Naive B cell (primary cell): ENCODE data around the gene TBC1D4. TPM values are rescaled to one million over a fixed set of nuclear protein-coding genes. Genes with fewer than 3 reads are reported as not detected.

ENCODE experiments used
- ATAC-seq, 2 donors: fragments of 150-1000 bp; cut with Tn5 transposase; 2 replicates each; pipeline ENCODE4 v1.10.0; 2021; ENCODE audit warnings: low read depth in 2 of 2, mild to moderate bottlenecking in 2 of 2, moderate library complexity in 2 of 2
- DNase-seq: peaks from one replicate; pipeline ENCODE4 v3.0.0; 2022
- H3K27ac Mint-ChIP-seq, 6 donors: one replicate each; pipeline ENCODE4 v1.8.0; 2020 to 2022; ENCODE audit warnings: mild to moderate bottlenecking in 6 of 6, mixed read lengths in 6 of 6, moderate library complexity in 5 of 6, inconsistent platforms in 2 of 6
- H3K27me3 Mint-ChIP-seq, 3 donors: one replicate each; pipeline ENCODE4 v1.8.0; 2021 to 2022; ENCODE audit warnings: mixed read lengths in 3 of 3, mild to moderate bottlenecking in 1 of 3
- H3K36me3 Mint-ChIP-seq, 2 donors: one replicate each; pipeline ENCODE4 v1.8.0; 2020 to 2022; ENCODE audit warnings: mixed read lengths in 2 of 2, inconsistent platforms in 1 of 2, mild to moderate bottlenecking in 1 of 2
- H3K4me1 Mint-ChIP-seq, 3 donors: one replicate each; pipeline ENCODE4 v1.8.0; 2020 to 2022; ENCODE audit warnings: mixed read lengths in 3 of 3, inconsistent platforms in 1 of 3, mild to moderate bottlenecking in 1 of 3, moderate library complexity in 1 of 3
- H3K4me3 Mint-ChIP-seq, 8 donors: one replicate each; pipeline ENCODE4 v1.8.0; 2020 to 2022; ENCODE audit warnings: mild to moderate bottlenecking in 8 of 8, mixed read lengths in 8 of 8, moderate library complexity in 8 of 8, inconsistent platforms in 2 of 8
- H3K9me3 Mint-ChIP-seq, 7 donors: one replicate each; pipeline ENCODE4 v1.8.0; 2020 to 2022; ENCODE audit warnings: mixed read lengths in 7 of 7, mild to moderate bottlenecking in 5 of 7, inconsistent platforms in 2 of 7, moderate library complexity in 1 of 7
- polyA plus RNA-seq, 6 donors: library from polyadenylated mRNA; unstranded; fragments of 300-500 nt; fragmentation: Illumina TruSeq; gene quantifications; one replicate each; pipeline ENCODE4 v1.2.3, GENCODE V29; 2021; ENCODE audit warnings: low read depth in 6 of 6

TBC1D4 gene
- polyA plus RNA-seq, 6 donors from 2014 or later: 0.10 to 1.4 (median 0.30) TPM

DNA sequence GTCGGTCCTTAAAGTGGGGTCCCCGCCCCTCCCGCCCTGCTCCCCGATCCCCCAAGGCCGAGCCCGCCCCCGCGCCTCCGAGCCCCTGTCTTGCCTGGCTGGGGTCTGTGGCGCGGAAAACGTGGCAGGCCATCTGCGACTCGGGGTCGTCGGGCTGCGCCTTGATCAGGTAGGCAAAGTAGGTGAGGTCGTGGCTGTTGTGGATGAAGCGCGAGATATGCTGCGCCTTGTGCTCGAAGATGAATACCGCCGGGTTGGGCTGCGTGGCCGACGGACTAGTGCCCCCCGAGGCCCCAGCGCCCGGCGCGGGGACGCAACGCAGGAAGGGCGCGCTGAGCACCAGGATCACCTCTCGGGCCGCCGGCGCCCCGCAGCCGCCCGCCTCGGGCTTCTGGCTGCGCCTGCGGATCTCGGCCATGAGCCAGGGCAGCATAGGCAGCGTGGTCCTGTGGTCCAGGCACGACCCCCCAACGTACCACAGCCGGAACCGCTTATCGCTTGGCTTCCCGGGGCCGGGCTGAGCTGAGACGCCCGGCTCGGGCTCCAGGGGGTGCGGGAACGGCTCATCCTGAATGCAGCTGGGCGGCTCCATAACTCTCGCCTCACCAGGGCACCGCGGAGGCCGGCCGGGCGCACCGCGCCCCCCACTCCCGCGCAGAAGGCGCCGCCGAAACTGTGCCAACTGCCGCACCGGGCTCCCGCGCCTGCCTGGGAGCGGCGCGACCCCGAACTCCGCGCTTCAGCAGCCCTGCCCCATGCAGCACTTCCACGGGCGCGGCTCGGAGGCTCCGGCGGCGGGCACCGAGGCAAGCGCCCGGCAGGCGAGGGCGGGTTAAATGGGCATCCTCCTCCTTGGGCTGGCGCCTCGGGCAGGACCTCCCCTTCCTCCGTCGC is 546 bp downstream of the TBC1D4 start:
- Mint-ChIP-seq H3K9me3 (peaks cover 0 to 2% (median 0%) of the 10 kb centered on the region in 7 donors), H3K36me3 (peaks cover 0 to 8% of the 10 kb centered on the region in 2 donors), H3K4me1 (peaks cover 14 to 17% (median 15%) of the 10 kb centered on the region in 3 donors), H3K4me3 (peak overlapping the region; percentile 80 to 99 (median 88)), H3K27me3 (peaks cover 38 to 53% (median 40%) of the 10 kb centered on the region in 3 donors), H3K27ac (peak overlapping the region in 1 of 6 donors; percentile 61)
- peak; percentile 27 for DNase-seq
- peak; percentile 28 to 37 for ATAC-seq

DNA sequence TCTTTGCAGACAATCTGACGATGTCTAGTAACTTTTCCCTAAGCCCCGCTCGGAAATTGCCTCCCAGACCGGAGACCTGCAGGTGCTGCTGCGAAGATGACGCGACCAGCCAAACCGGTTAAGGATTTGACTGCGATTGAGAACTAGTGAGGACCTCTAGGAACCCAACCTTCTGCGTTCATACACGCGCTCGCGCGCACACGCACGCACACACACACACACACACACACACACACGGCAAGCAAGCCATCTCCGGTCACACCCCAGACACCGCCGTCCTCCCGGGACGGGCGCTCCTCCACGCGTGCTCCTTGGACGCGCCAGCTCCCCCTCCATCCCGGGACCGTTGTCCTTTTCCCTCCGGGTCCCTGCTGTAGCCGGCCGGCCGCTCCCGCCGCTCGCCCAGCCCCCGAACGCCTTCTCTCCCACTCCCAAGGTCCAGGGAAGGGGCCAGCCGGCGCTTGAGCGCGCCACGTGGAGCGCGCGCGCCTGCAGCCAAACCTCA is 1.2 kb downstream of the TBC1D4 start:
- H3K27me3 Mint-ChIP-seq: peaks cover 33 to 47% (median 40%) of the 10 kb centered on the region in 3 donors
- peak overlapping the region in 2 of 6 donors; percentile 46 to 61 for H3K27ac Mint-ChIP-seq
- H3K4me3 Mint-ChIP-seq: peak overlapping the region; percentile 53 to 99 (median 86)
- H3K9me3 Mint-ChIP-seq: peaks cover 0 to 2% (median 0%) of the 10 kb centered on the region in 7 donors
- peak; percentile 14 for DNase-seq
- ATAC-seq: peak; percentile 27
- H3K36me3 Mint-ChIP-seq: peaks cover 0 to 8% of the 10 kb centered on the region in 2 donors
- H3K4me1 Mint-ChIP-seq: peaks cover 14 to 17% (median 15%) of the 10 kb centered on the region in 3 donors

GRCh38 chr13:75479102-75479740 is 2.7 kb downstream of the TBC1D4 start:
- Mint-ChIP-seq H3K27ac (no peak overlapping the region), H3K36me3 (peaks cover 0 to 8% of the 10 kb centered on the region in 2 donors), H3K4me1 (peaks cover 14 to 17% (median 15%) of the 10 kb centered on the region in 3 donors), H3K4me3 (peak overlapping the region in 2 of 8 donors; percentile 3 to 18), H3K27me3 (peaks cover 23 to 36% (median 34%) of the 10 kb centered on the region in 3 donors), H3K9me3 (peaks cover 0 to 2% (median 0%) of the 10 kb centered on the region in 7 donors)
- no peak for ATAC-seq
- no peak for DNase-seq

- Mint-ChIP-seq H3K27ac (peak overlapping the region in 1 of 6 donors; percentile 2), H3K4me3 (peak overlapping the region in 1 of 8 donors; percentile 18), H3K4me1 (peaks cover 14 to 17% (median 15%) of the 10 kb centered on the region in 3 donors), H3K36me3 (peaks cover 0 to 8% of the 10 kb centered on the region in 2 donors), H3K27me3 (peaks cover 18 to 36% (median 34%) of the 10 kb centered on the region in 3 donors), H3K9me3 (no peaks in the 10 kb centered on the region)
- DNase-seq (no peak), ATAC-seq (no peak)
These were observed 3.3 kb downstream of the TBC1D4 start for GRCh38 chr13:75478659-75479058.

GRCh38 chr13:75474956-75475355 is 7.0 kb downstream of the TBC1D4 start:
- H3K9me3 Mint-ChIP-seq: no peaks in the 10 kb centered on the region
- no peak overlapping the region for H3K27ac Mint-ChIP-seq
- DNase-seq: no peak
- peaks cover 0 to 5% of the 10 kb centered on the region in 2 donors for H3K36me3 Mint-ChIP-seq
- H3K27me3 Mint-ChIP-seq: peaks cover 0 to 19% (median 17%) of the 10 kb centered on the region in 3 donors
- peaks cover 0 to 2% (median 0%) of the 10 kb centered on the region in 3 donors for H3K4me1 Mint-ChIP-seq
- no peak overlapping the region for H3K4me3 Mint-ChIP-seq
- ATAC-seq: no peak

DNA sequence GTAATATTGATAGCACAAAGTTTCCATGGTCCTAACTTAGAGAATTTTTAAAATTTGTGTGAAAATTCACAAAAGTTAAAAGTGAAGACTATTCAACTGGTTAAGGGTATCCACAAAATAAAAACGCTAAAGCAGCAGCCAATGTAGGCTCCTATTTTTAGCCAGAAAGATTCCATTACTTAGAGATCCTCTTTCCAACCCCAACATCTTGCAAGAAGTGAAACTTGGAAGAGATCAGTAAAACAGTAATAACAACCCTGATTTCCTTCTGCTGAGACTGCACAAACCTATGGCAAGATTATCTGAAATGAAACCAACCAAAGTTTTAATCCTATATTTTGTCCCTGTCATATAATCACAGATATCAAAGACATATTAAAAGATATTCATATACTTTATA is 8.5 kb downstream of the TBC1D4 start:
- ATAC-seq: no peak

DNA sequence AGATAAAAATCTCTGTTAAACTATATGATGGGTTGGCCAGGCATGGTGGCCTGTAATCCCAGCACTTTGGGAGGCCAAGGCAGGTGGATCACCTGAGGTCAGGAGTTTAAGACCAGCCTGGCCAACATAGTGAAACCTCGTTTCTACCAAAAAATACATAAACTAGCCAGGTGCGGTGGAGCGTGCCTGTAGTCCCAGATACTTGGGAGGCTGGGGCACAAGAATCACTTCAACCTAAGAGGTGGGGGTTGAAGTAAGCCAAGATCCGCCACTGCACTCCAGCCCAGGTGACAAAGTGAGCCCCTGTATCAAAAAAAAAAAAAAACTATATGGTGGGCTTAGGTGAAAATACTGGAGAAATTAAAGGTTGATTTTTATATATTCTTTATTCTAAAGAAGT is 11.3 kb downstream of the TBC1D4 start:
- Mint-ChIP-seq H3K27me3 (no peaks in the 10 kb centered on the region), H3K27ac (no peak overlapping the region), H3K9me3 (no peaks in the 10 kb centered on the region), H3K36me3 (peaks cover 0 to 5% of the 10 kb centered on the region in 2 donors), H3K4me1 (no peaks in the 10 kb centered on the region), H3K4me3 (no peak overlapping the region)
- DNase-seq (no peak), ATAC-seq (no peak)

More for the DNA sequence above, 8.5 kb downstream of the TBC1D4 start:
- no peak for DNase-seq
- no peaks in the 10 kb centered on the region for H3K9me3 Mint-ChIP-seq
- H3K36me3 Mint-ChIP-seq: peaks cover 0 to 5% of the 10 kb centered on the region in 2 donors
- H3K27me3 Mint-ChIP-seq: peaks cover 0 to 9% (median 7%) of the 10 kb centered on the region in 3 donors
- H3K4me3 Mint-ChIP-seq: no peak overlapping the region
- no peaks in the 10 kb centered on the region for H3K4me1 Mint-ChIP-seq
- no peak overlapping the region for H3K27ac Mint-ChIP-seq

DNA sequence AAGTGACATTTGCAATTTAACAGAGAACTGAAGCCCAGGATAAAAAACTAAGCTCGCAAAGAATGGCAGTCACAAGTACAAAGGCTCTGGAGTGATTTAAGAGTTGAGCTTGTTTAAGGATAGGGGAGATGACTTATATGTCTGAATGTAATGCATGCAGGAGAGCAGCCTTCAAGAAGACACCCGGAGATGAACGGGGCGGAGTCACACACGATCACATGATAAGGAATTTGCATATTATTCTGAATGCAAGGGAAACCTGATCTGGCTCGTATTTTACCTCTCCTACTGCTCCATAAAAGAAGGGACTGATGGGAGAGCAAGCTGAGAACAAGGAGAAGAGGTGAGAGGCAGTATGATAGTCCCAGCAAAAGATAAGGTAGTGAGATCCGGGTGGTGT is 12.9 kb downstream of the TBC1D4 start:
- Mint-ChIP-seq H3K27ac (no peak overlapping the region), H3K9me3 (peaks cover 0 to 4% (median 0%) of the 10 kb centered on the region in 7 donors), H3K4me1 (no peaks in the 10 kb centered on the region), H3K27me3 (no peaks in the 10 kb centered on the region), H3K36me3 (peaks cover 0 to 5% of the 10 kb centered on the region in 2 donors), H3K4me3 (no peak overlapping the region)
- DNase-seq (no peak), ATAC-seq (no peak)

DNA sequence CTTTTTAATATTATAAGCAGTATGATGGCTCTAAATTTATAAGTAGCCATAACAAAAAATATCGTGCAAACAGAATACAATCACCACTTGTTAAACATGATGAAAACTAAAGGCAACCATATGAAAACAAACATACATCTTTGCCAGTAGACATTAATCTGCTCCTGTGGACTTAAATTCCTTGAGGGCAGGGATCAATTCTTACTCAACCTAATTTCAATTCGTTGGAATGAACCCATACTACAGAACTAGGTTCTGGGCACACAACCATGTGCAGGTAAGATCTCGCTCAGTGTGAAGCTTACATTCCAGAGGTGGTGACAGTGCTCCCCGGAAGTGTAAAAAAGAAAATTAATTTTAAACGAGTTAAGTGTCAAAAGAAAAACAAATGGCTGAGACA is 13.4 kb downstream of the TBC1D4 start:
- no peak overlapping the region for H3K27ac Mint-ChIP-seq
- H3K9me3 Mint-ChIP-seq: peaks cover 0 to 4% (median 0%) of the 10 kb centered on the region in 7 donors
- ATAC-seq (no peak), DNase-seq (no peak)
- no peak overlapping the region for H3K4me3 Mint-ChIP-seq
- H3K4me1 Mint-ChIP-seq: no peaks in the 10 kb centered on the region
- peaks cover 0 to 5% of the 10 kb centered on the region in 2 donors for H3K36me3 Mint-ChIP-seq
- H3K27me3 Mint-ChIP-seq: no peaks in the 10 kb centered on the region

- peaks cover 0 to 5% of the 10 kb centered on the region in 2 donors for H3K36me3 Mint-ChIP-seq
These were observed 13.9 kb downstream of the TBC1D4 start for GRCh38 chr13:75468098-75468497.

GRCh38 chr13:75467040-75467728 is 14.8 kb downstream of the TBC1D4 start:
- ATAC-seq (no peak), DNase-seq (no peak)
- Mint-ChIP-seq H3K36me3 (peaks cover 0 to 5% of the 10 kb centered on the region in 2 donors), H3K27ac (no peak overlapping the region), H3K9me3 (peaks cover 0 to 4% (median 0%) of the 10 kb centered on the region in 7 donors), H3K27me3 (no peaks in the 10 kb centered on the region), H3K4me1 (no peaks in the 10 kb centered on the region), H3K4me3 (no peak overlapping the region)

More at GRCh38 chr13:75468098-75468497, 13.9 kb downstream of the TBC1D4 start:
- no peak for ATAC-seq
- H3K27me3 Mint-ChIP-seq: no peaks in the 10 kb centered on the region
- peaks cover 0 to 4% (median 0%) of the 10 kb centered on the region in 7 donors for H3K9me3 Mint-ChIP-seq
- no peak overlapping the region for H3K4me3 Mint-ChIP-seq
- DNase-seq: no peak
- no peak overlapping the region for H3K27ac Mint-ChIP-seq
- H3K4me1 Mint-ChIP-seq: no peaks in the 10 kb centered on the region

DNA sequence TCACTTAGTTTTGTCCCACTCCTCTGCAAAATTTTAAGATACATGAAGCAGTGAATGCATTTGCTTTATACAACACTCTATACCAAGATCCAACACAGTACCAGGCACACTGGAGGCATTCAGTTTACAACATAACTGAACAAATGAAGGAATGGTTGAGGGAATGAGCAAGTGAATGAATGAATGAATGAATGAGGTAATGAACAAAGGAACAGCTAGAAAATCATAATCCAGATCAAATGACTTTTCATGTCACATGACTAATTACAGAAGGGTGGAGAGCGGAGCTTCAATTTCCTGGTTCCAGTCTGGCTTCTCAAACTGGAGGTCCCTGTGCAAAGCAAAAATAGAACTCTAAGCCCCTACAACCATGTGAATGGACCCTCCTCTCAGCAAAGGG is 16.7 kb downstream of the TBC1D4 start:
- Mint-ChIP-seq H3K4me1 (no peaks in the 10 kb centered on the region), H3K27ac (no peak overlapping the region), H3K36me3 (peaks cover 0 to 2% of the 10 kb centered on the region in 2 donors), H3K4me3 (no peak overlapping the region), H3K9me3 (peaks cover 0 to 4% (median 1%) of the 10 kb centered on the region in 7 donors), H3K27me3 (peaks cover 0 to 3% (median 3%) of the 10 kb centered on the region in 3 donors)
- DNase-seq: no peak
- no peak for ATAC-seq

DNA sequence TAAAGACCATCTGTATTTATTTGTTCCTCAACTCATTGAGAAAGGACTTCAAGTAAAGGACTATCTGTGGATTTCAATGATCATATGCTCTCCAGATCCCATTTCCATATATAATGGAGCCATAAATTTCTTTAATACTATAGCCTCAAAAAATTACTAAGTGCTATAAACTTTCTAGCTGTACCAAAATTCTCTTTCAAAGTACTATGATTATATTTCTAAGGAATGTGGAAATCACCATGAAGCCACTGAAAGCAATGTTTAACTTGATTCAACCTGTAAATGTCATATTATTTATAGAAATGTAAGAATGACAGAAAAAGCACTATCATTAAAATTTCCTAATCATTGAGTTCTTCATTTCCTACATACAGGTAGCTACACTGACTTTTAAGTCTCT is 20.7 kb downstream of the TBC1D4 start:
- H3K27me3 Mint-ChIP-seq: peaks cover 0 to 10% (median 4%) of the 10 kb centered on the region in 3 donors
- DNase-seq: no peak
- peaks cover 0 to 4% (median 1%) of the 10 kb centered on the region in 7 donors for H3K9me3 Mint-ChIP-seq
- H3K4me1 Mint-ChIP-seq: no peaks in the 10 kb centered on the region
- H3K36me3 Mint-ChIP-seq: no peaks in the 10 kb centered on the region
- H3K27ac Mint-ChIP-seq: no peak overlapping the region
- no peak for ATAC-seq
- H3K4me3 Mint-ChIP-seq: no peak overlapping the region
